A549 (cell line): ENCODE measurements around the gene AIRE. TPM values are rescaled to one million over a fixed set of nuclear protein-coding genes. Genes with fewer than 3 reads are reported as not detected.
A peak's percentile ranks its signal among the peaks of the same experiment; 100 is the strongest.

Experiments
- ATAC-seq, 2 experiments: fragments of 200-7000 bp in 1 of 2; fragments of >200 bp in 1 of 2; cut with Nextera tagmentation in 1 of 2; cut with Tn5 transposase in 1 of 2; 3 replicates each; pipeline versions ENCODE4 v1.8.0 to v1.9.1; 2018 to 2020; ENCODE audit warnings: mild to moderate bottlenecking in 1 of 2, moderate library complexity in 1 of 2
- CTCF ChIA-PET: fragments of 300-600 bp; sonication (Branson Sonifier 250); formaldehyde crosslinking; extraction: SDS; loops from one replicate; lab custom pipeline; 2021; ENCODE audit warnings: antibody characterized with exemption, inconsistent platforms; lab: Yijun Ruan, JAX
- POLR2A ChIA-PET: fragments of 350-600 bp; formaldehyde crosslinking; extraction: SDS; loops from one replicate; lab custom pipeline; 2021; ENCODE audit warnings: antibody characterized with exemption, inconsistent platforms; lab: Yijun Ruan, JAX
- DNase-seq, 2 experiments: peaks; one replicate each; pipeline versions ENCODE4 v3.0.0 to v3.0.0-alpha.2; 2011 to 2016; ENCODE audit warnings: low read depth in 1 of 2, low spot score in 1 of 2
- FAIRE-seq: peaks from 2 replicates; lab custom pipeline; 2011; peaks lifted over from hg19 to GRCh38; lab: Jason Lieb, UNC
- H3K27ac ChIP-seq, 2 experiments: fragments of >200 bp; sonication (Bioruptor Twin); formaldehyde crosslinking; 3 replicates each; pipeline ENCODE4 v1.5.1; 2016 to 2017
- H3K4me1 ChIP-seq: fragments of >200 bp; sonication (Bioruptor Twin); formaldehyde crosslinking; 3 replicates; pipeline ENCODE4 v1.6.1; 2016
- H3K4me2 ChIP-seq: fragments of >200 bp; sonication (Bioruptor Twin); formaldehyde crosslinking; 3 replicates; pipeline ENCODE4 v1.6.1; 2016
- H3K4me3 ChIP-seq: fragments of >200 bp; sonication (Bioruptor Twin); formaldehyde crosslinking; 3 replicates; pipeline ENCODE4 v1.5.1; 2016
- H3K9me3 ChIP-seq: fragments of >200 bp; sonication (Bioruptor Twin); formaldehyde crosslinking; 3 replicates; pipeline ENCODE4 v1.6.1; 2016
- BCL3 ChIP-seq: fragments of >200 bp; sonication (Bioruptor Twin); formaldehyde crosslinking; IDR thresholded peaks from 3 replicates; pipeline ENCODE4 v1.6.1; 2016
- CEBPB ChIP-seq, 2 experiments: fragments of >200 bp in 1 of 2; sonication (Bioruptor Twin) in 1 of 2; formaldehyde crosslinking in 1 of 2; IDR thresholded peaks; 2 replicates each; pipeline ENCODE4 v1.6.1; 2012 to 2016
- CHD2 ChIP-seq: fragments of 150-350 bp; IDR thresholded peaks from 2 replicates; pipeline ENCODE4 v1.6.1; 2014; ENCODE audit warnings: low read length; ENCODE audit not compliant: partially characterized antibody
- CHD4 ChIP-seq: fragments of 200-600 bp; sonication (generic); IDR thresholded peaks from 2 replicates; pipeline ENCODE4 v1.6.1; 2016; ENCODE audit warnings: antibody characterized with exemption, mild to moderate bottlenecking, borderline replicate concordance
- CTCF ChIP-seq: fragments of >200 bp; sonication (Bioruptor Twin); formaldehyde crosslinking; IDR thresholded peaks from 3 replicates; pipeline ENCODE4 v1.5.1; 2016
- EHF ChIP-seq: fragments of 250-450 bp; sonication (Bioruptor Pico); IDR thresholded peaks from 2 replicates; pipeline ENCODE4 v1.5.0; 2020; ENCODE audit warnings: mild to moderate bottlenecking
- FOSB ChIP-seq: fragments of 250-450 bp; sonication (Bioruptor Pico); IDR thresholded peaks from 2 replicates; pipeline ENCODE4 v1.5.0; 2020; ENCODE audit warnings: mild to moderate bottlenecking, moderate library complexity
- FOSL2 ChIP-seq, 2 experiments: fragments of 450-650 bp in 1 of 2; fragments of >200 bp in 1 of 2; sonication (Bioruptor Twin) in 1 of 2; formaldehyde crosslinking; IDR thresholded peaks; 2 replicates each; pipeline versions ENCODE4 v1.5.0 to v1.6.1; 2016 to 2020; ENCODE audit warnings: mild to moderate bottlenecking in 1 of 2, moderate library complexity in 1 of 2
- HDAC2 ChIP-seq: fragments of 200-600 bp; sonication (generic); IDR thresholded peaks from 2 replicates; pipeline ENCODE4 v1.6.1; 2016
- HOXA7 ChIP-seq: fragments of 250-450 bp; sonication (Bioruptor Pico); IDR thresholded peaks from 2 replicates; pipeline ENCODE4 v1.5.0; 2020; ENCODE audit warnings: mild to moderate bottlenecking, moderate library complexity
- KDM5A ChIP-seq: fragments of 200-600 bp; sonication (generic); IDR thresholded peaks from 2 replicates; pipeline ENCODE4 v1.6.1; 2016; ENCODE audit warnings: antibody characterized with exemption, mild to moderate bottlenecking
- MAFK ChIP-seq: fragments of 450-650 bp; IDR thresholded peaks from 2 replicates; pipeline ENCODE4 v1.6.1; 2014; ENCODE audit not compliant: partially characterized antibody
- MAZ ChIP-seq: fragments of 150-350 bp; IDR thresholded peaks from 2 replicates; pipeline ENCODE4 v1.6.1; 2014; ENCODE audit warnings: antibody characterized with exemption, low read depth, low read length, borderline replicate concordance
- MYC ChIP-seq: IDR thresholded peaks from 2 replicates; pipeline ENCODE4 v1.6.1; 2012; ENCODE audit warnings: mild to moderate bottlenecking, inconsistent platforms, low read length, improper control_type of control experiment, borderline replicate concordance
- NFE2L2 ChIP-seq: fragments of 150-350 bp; conservative IDR thresholded peaks from 2 replicates; pipeline ENCODE4 v1.6.1; 2014; ENCODE audit warnings: low read length
- NPAS2 ChIP-seq: fragments of 250-450 bp; sonication (Bioruptor Pico); IDR thresholded peaks from 2 replicates; pipeline ENCODE4 v1.8.0; 2022; ENCODE audit warnings: mild to moderate bottlenecking, moderate library complexity, borderline replicate concordance
- NR3C1 ChIP-seq: fragments of >200 bp; sonication (Bioruptor Twin); formaldehyde crosslinking; IDR thresholded peaks from 3 replicates; pipeline ENCODE4 v1.6.1; 2017
- PHF8 ChIP-seq: fragments of 200-600 bp; sonication (generic); IDR thresholded peaks from 2 replicates; pipeline ENCODE4 v1.6.1; 2016; ENCODE audit warnings: low read depth, mild to moderate bottlenecking, antibody characterized with exemption, moderate library complexity, borderline replicate concordance
- RAD21 ChIP-seq, 2 experiments: fragments of >200 bp in 1 of 2; sonication (Bioruptor Twin) in 1 of 2; formaldehyde crosslinking in 1 of 2; IDR thresholded peaks in 1 of 2; conservative IDR thresholded peaks in 1 of 2; 2 replicates in 1 of 2; 3 replicates in 1 of 2; pipeline ENCODE4 v1.6.1; 2012 to 2018; ENCODE audit warnings: inconsistent platforms in 1 of 2
- RARB ChIP-seq: fragments of 250-450 bp; sonication (Bioruptor Pico); IDR thresholded peaks from 2 replicates; pipeline ENCODE4 v1.8.0; 2021; ENCODE audit warnings: mild to moderate bottlenecking, moderate library complexity
- RNF2 ChIP-seq: fragments of 200-600 bp; sonication (generic); IDR thresholded peaks from 2 replicates; pipeline ENCODE4 v1.6.1; 2016; ENCODE audit warnings: low read depth, mild to moderate bottlenecking, antibody characterized with exemption, moderate library complexity, borderline replicate concordance
- SMC3 ChIP-seq: fragments of >200 bp; sonication (Bioruptor Twin); formaldehyde crosslinking; IDR thresholded peaks from 3 replicates; pipeline ENCODE4 v1.6.1; 2018; ENCODE audit warnings: inconsistent platforms
- TFCP2L1 ChIP-seq: fragments of 250-450 bp; sonication (Bioruptor Pico); IDR thresholded peaks from 2 replicates; pipeline ENCODE4 v1.5.0; 2021; ENCODE audit warnings: mild to moderate bottlenecking
- ZC3H11A ChIP-seq: fragments of 450-650 bp; IDR thresholded peaks from 2 replicates; pipeline ENCODE4 v1.6.1; 2014; ENCODE audit warnings: antibody characterized with exemption, mild to moderate bottlenecking
- ZNF302 ChIP-seq: fragments of 250-450 bp; sonication (Bioruptor Pico); IDR thresholded peaks from 2 replicates; pipeline ENCODE4 v1.9.0; 2021; ENCODE audit warnings: inconsistent platforms, mild to moderate bottlenecking, moderate library complexity
- WGBS: methylation state at CpG from one replicate; pipeline ENCODE4 v1.1.6; 2017; ENCODE audit errors: missing lambda C conversion rate; 5-methylcytosine and 5-hydroxymethylcytosine counted together
- polyA plus RNA-seq, 4 experiments: library from polyadenylated mRNA; depleted of rRNA in 3 of 4; stranded (reverse); fragments of >200 nt; fragmentation: RNase III in 1 of 4; extraction: RNeasy Plus Mini Kit Qiagen cat#74134 plus additional on column Dnase treatment in 1 of 4; gene quantifications; 2 replicates in 3 of 4; 3 replicates in 1 of 4; pipeline ENCODE4 v1.2.3, GENCODE V29; 2011 to 2017
- TF ChIP-seq, protein P1 (sequence below): fragments of 450-650 bp; IDR thresholded peaks from 2 replicates; pipeline ENCODE4 v1.6.1; 2014; ENCODE audit warnings: antibody characterized with exemption
- TF ChIP-seq, protein P2 (sequence below): fragments of 250-450 bp; sonication (Bioruptor Pico); IDR thresholded peaks from 2 replicates; pipeline ENCODE4 v1.5.0; 2020; ENCODE audit warnings: low read depth, mild to moderate bottlenecking, moderate library complexity
- TF ChIP-seq, protein P3 (sequence below): IDR thresholded peaks from 2 replicates; pipeline ENCODE4 v1.6.1; 2012

AIRE gene
- polyA plus RNA-seq, 2 of the 4 experiments (the other 2 are of a cell fraction), result not detected

DNA sequence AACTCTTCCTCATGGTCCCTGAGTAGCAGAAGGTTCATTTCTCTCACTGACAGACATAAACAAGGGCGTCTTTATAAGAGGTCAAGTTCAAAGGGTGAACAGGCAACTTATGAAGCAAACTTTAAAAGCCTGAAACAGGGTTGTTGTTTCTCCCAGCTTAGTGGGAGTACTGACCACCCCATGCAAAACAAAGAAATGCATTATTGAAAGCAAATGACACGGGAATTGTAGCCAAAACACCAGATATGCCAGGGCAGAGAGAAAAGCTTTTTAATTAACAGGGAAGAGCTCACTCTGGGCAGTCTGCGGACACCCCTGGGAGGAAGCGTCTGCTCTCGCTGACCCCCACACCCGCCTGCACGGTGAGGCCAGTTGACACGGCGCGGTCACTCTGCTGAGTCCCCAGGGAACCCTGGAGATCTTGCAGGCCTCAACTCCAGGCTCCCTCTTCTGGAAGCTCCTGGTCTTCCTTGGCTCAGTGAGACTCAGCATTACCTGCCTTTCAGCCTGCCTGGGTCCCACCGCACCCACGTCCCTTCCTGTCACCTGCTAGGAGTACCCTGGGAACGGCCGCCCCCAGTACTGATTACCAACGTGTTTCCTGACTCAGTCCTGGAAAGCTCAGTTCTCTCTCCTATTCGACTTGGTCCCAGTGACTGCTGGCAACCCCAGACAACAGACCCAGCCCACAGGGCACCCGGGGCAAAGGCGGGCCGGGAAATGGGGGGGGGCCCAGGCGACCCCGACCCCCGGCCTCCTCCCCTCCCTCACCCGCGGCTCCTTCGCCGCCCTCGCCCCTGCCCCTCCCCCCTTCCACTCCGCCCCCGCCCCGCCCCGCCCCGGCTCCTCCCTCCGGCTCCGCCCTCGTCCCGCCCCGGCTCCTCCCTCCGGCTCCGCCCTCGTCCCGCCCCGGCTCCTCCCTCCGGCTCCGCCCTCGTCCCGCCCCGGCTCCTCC, 52.5 kb downstream of the AIRE start:
- DNase-seq, result peak; percentile 43 to 65
- CTCF ChIA-PET, result interaction anchor here (1.0 to 1.8 kb wide), 7 partner anchors 13 to 143 kb away, joined by 3 to 7 read pairs (median 4); partner anchors contain the start of gene LRRC3
- TF ChIP-seq RNF2, result no peak
- no peak for TF ChIP-seq FOSL2 (IDR thresholded peaks at IDR 0.05)
- no peak for TF ChIP-seq FOSL2 (CRISPR knock-in tag; IDR thresholded peaks at IDR 0.05)
- TF ChIP-seq, protein P1, sequence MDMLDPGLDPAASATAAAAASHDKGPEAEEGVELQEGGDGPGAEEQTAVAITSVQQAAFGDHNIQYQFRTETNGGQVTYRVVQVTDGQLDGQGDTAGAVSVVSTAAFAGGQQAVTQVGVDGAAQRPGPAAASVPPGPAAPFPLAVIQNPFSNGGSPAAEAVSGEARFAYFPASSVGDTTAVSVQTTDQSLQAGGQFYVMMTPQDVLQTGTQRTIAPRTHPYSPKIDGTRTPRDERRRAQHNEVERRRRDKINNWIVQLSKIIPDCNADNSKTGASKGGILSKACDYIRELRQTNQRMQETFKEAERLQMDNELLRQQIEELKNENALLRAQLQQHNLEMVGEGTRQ, result no peak
- TF ChIP-seq MYC, result no peak
- no peak for TF ChIP-seq FOSB (CRISPR knock-in tag)
- TF ChIP-seq ZC3H11A, result no peak
- no peak for TF ChIP-seq MAFK
- TF ChIP-seq TFCP2L1, result no peak
- TF ChIP-seq ZNF302 (CRISPR knock-in tag), result no peak
- TF ChIP-seq RAD21 (conservative IDR thresholded peaks at IDR 0.05 in 1 of 2, IDR thresholded peaks at IDR 0.05 in 1 of 2), result peak; percentile 17 to 18; a peak in 2 of 5 replicates
- no peak for TF ChIP-seq HDAC2
- no peak for TF ChIP-seq NR3C1
- no peak for TF ChIP-seq EHF (CRISPR knock-in tag)
- no peak for TF ChIP-seq KDM5A
- no peak for TF ChIP-seq CHD2
- peak; percentile 17; the same call in 2 of the 3 replicates for TF ChIP-seq CTCF
- TF ChIP-seq HOXA7 (CRISPR knock-in tag), result no peak
- peak; percentile 26; the same call in 1 of the 3 replicates for TF ChIP-seq SMC3
- no peak for TF ChIP-seq CHD4
- TF ChIP-seq, all 56 proteins: peak for 3
- POLR2A ChIA-PET, result interaction anchor here (0.8 to 1.4 kb wide), 4 partner anchors 8 to 117 kb away, joined by 3 to 6 read pairs (median 4); partner anchors contain the start of gene LRRC3
- Histone ChIP-seq H3K9me3 (no peaks in the 10 kb centered on the region), H3K4me1 (peaks cover 9% of the 10 kb centered on the region), H3K4me3 (peak overlapping the region; percentile 48), H3K4me2 (peak overlapping the region; percentile 94), H3K27ac (peak overlapping the region; percentile 52 to 81; a peak in 4 of 6 replicates)
- 34% methylated on average over 15 of the region's 47 CpGs for WGBS
- ATAC-seq, result peak; percentile 63 to 70
- no peak for FAIRE-seq

DNA sequence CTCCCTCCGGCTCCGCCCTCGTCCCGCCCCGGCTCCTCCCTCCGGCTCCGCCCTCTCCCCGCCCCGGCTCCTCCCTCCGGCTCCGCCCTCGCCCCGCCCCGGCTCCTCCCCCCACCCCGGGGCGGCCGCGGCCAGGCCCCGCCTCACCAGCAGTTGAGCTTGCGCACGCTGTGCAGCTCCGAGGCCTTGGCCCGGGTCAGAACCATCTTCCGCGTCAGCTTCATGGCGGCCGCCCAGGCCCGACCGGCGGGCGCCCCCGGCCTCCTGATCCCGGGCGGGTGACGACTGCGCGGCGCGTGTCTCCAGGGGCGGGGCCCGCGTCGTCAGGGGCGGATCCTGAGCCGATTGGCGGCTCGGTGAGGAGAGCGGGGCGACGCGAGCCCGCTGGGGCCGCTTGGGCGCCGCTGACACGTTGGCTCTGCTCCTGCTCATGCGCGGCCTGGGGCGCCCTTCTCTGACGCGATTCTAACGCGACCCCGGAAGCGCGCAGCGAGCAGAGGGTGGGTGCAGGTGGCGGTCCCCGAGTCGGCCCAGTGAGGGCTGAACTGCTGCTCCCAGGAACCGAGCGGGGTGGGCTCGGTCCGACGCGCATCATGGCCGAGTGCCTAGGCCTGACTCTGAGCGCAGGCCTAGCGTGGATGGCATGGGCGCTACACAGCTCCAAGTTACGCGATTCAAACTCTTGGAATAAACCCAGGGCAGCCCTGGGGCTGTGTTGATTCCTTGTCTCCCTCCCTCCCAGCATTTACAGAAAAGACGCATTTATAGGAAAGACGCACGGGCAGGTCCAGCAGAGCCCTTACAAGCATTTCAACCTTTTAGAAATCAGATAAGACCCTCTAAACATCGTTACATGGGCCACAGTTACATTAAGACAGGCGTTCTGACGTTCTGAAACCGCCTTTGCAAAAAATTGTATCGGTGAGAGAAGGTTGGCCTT, 53.6 kb downstream of the AIRE start, which contains the start of gene CFAP410:
Gene CFAP410, minus strand, starts transcription at position 420 of the 940 bp plus-strand sequence. Its CDS starts 196 bp downstream, at position 224.
- DNase-seq (peak; percentile 66 to 92), ATAC-seq (peak; percentile 89 to 93), FAIRE-seq (no peak)
- Histone ChIP-seq H3K4me1 (peaks cover 9% of the 10 kb centered on the region), H3K27ac (peak within 1 kb of the TSS; percentile 95 to 98), H3K9me3 (no peaks in the 10 kb centered on the region), H3K4me2 (peak within 1 kb of the TSS; percentile 94), H3K4me3 (peak within 1 kb of the TSS; percentile 84)
- WGBS, result under 1% methylated on average over 8 of the region's 90 CpGs
- CTCF ChIA-PET, result interaction anchor here (1.2 to 1.8 kb wide), 4 partner anchors 35 to 142 kb away, joined by 3 to 7 read pairs (median 4); no protein-coding TSS in a partner anchor
- POLR2A ChIA-PET, result interaction anchor here (0.8 to 1.4 kb wide), 4 partner anchors 10 to 116 kb away, joined by 3 to 6 read pairs (median 4); partner anchors contain the start of gene LRRC3
- no peak for TF ChIP-seq NPAS2 (CRISPR knock-in tag)
- no peak for TF ChIP-seq MAZ
- TF ChIP-seq, protein P2, sequence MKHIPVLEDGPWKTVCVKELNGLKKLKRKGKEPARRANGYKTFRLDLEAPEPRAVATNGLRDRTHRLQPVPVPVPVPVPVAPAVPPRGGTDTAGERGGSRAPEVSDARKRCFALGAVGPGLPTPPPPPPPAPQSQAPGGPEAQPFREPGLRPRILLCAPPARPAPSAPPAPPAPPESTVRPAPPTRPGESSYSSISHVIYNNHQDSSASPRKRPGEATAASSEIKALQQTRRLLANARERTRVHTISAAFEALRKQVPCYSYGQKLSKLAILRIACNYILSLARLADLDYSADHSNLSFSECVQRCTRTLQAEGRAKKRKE (CRISPR knock-in tag), result no peak
- peak; percentile 79 for TF ChIP-seq PHF8
- peak; percentile 63; the same call in 1 of the 3 replicates for TF ChIP-seq BCL3
- no peak for TF ChIP-seq NFE2L2
- TF ChIP-seq, protein P3, sequence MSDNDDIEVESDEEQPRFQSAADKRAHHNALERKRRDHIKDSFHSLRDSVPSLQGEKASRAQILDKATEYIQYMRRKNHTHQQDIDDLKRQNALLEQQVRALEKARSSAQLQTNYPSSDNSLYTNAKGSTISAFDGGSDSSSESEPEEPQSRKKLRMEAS, result peak; percentile 80
- TF ChIP-seq MYC, result 0 out of 2 replicates have a peak, but pooled peaks have one; percentile 59
- no peak for TF ChIP-seq RARB (CRISPR knock-in tag)
- TF ChIP-seq CEBPB (IDR thresholded peaks at IDR 0.05), result no peak
- no peak for TF ChIP-seq FOSB (CRISPR knock-in tag)
